ENCODE measurements around the gene USP20. TPM values are rescaled to one million over a fixed set of nuclear protein-coding genes. Genes with fewer than 3 reads are reported as not detected.
A peak's percentile ranks its signal among the peaks of the same experiment; 100 is the strongest.
"Not testable (repeated sequence)": the region's sequence is repeated elsewhere in the genome, so short reads cannot be mapped to it uniquely, and the experiment has no call there.

Gene USP20
- total and polyA plus RNA-seq, 2 donors from 2014 or later = 22.8 to 28.8 TPM

GRCh38 chr9:129888293-129889121 is 53.2 kb downstream of the USP20 start:
- H3K36me3 ChIP-seq (ENCODE audit: control insufficient read depth in 2 of 3, insufficient read depth in 3 of 3, low read length in 3 of 3) = peaks cover 0 to 4% (median 0%) of the 10 kb centered on the region in 3 donors
- DNase-seq (peak in 1 of 5 donors; percentile 88), FAIRE-seq (no peak)
- H3K4me1 ChIP-seq (ENCODE audit: control insufficient read depth in 2 of 3, insufficient read depth in 2 of 3, low read depth in 1 of 3, low read length in 3 of 3) = peaks cover 0 to 23% (median 9%) of the 10 kb centered on the region in 3 donors
- peak overlapping the region in 1 of 2 donors; percentile 23 for H3K27ac ChIP-seq (ENCODE audit: low read depth in 2 of 2, low read length in 2 of 2)
- H3K9me3 ChIP-seq (ENCODE audit: control insufficient read depth in 2 of 3, insufficient read depth in 1 of 3, low read length in 3 of 3) = no peaks in the 10 kb centered on the region
- no peaks in the 10 kb centered on the region for H3K27me3 ChIP-seq (ENCODE audit: control insufficient read depth, insufficient read depth, low read length)
- H3K4me3 ChIP-seq (ENCODE audit: low read length in 3 of 3) = no peak overlapping the region
- H3K9ac ChIP-seq (ENCODE audit: low read length in 3 of 3) = no peak overlapping the region
- no peak for TF ChIP-seq CTCF (IDR thresholded peaks at IDR 0.05; ENCODE audit: borderline replicate concordance, extremely low read depth, insufficient read depth)
- intact Hi-C loops (cut with DNase I) = no loop called here

- FAIRE-seq (no peak), DNase-seq (no peak)
- Histone ChIP-seq H3K4me3 (ENCODE audit: low read length in 3 of 3) (no peak overlapping the region), H3K27me3 (ENCODE audit: control insufficient read depth, insufficient read depth, low read length) (no peaks in the 10 kb centered on the region), H3K9me3 (ENCODE audit: control insufficient read depth in 2 of 3, insufficient read depth in 1 of 3, low read length in 3 of 3) (no peaks in the 10 kb centered on the region), H3K36me3 (ENCODE audit: control insufficient read depth in 2 of 3, insufficient read depth in 3 of 3, low read length in 3 of 3) (peaks cover 0 to 4% (median 0%) of the 10 kb centered on the region in 3 donors), H3K27ac (ENCODE audit: low read depth in 2 of 2, low read length in 2 of 2) (peak overlapping the region in 1 of 2 donors; percentile 32), H3K4me1 (ENCODE audit: control insufficient read depth in 2 of 3, insufficient read depth in 2 of 3, low read depth in 1 of 3, low read length in 3 of 3) (peaks cover 0 to 19% (median 6%) of the 10 kb centered on the region in 3 donors), H3K9ac (ENCODE audit: low read length in 3 of 3) (no peak overlapping the region)
- intact Hi-C loops (cut with DNase I) = no loop called here
- TF ChIP-seq CTCF (IDR thresholded peaks at IDR 0.05; ENCODE audit: borderline replicate concordance, extremely low read depth, insufficient read depth) = no peak
Observed at GRCh38 chr9:129889122-129889940, 54.1 kb downstream of the USP20 start.

GRCh38 chr9:129889941-129890717 is 54.9 kb downstream of the USP20 start:
- FAIRE-seq = no peak
- peak overlapping the region in 1 of 2 donors; percentile 32 for H3K27ac ChIP-seq (ENCODE audit: low read depth in 2 of 2, low read length in 2 of 2)

GRCh38 chr9:129890718-129891299 is 55.6 kb downstream of the USP20 start:
- H3K27ac ChIP-seq (ENCODE audit: low read depth in 2 of 2, low read length in 2 of 2); H3K9me3 ChIP-seq (ENCODE audit: control insufficient read depth in 2 of 3, insufficient read depth in 1 of 3, low read length in 3 of 3); DNase-seq; FAIRE-seq; H3K9ac ChIP-seq (ENCODE audit: low read length in 3 of 3); H3K27me3 ChIP-seq (ENCODE audit: control insufficient read depth, insufficient read depth, low read length); H3K36me3 ChIP-seq (ENCODE audit: control insufficient read depth in 2 of 3, insufficient read depth in 3 of 3, low read length in 3 of 3); H3K4me1 ChIP-seq (ENCODE audit: control insufficient read depth in 2 of 3, insufficient read depth in 2 of 3, low read depth in 1 of 3, low read length in 3 of 3); H3K4me3 ChIP-seq (ENCODE audit: low read length in 3 of 3); intact Hi-C loops (cut with DNase I): not testable (repeated sequence)

More at GRCh38 chr9:129889941-129890717, 54.9 kb downstream of the USP20 start:
- intact Hi-C loops (cut with DNase I) = no loop called here
- H3K9ac ChIP-seq (ENCODE audit: low read length in 3 of 3) = no peak overlapping the region
- no peak for DNase-seq
- no peaks in the 10 kb centered on the region for H3K27me3 ChIP-seq (ENCODE audit: control insufficient read depth, insufficient read depth, low read length)
- no peaks in the 10 kb centered on the region for H3K9me3 ChIP-seq (ENCODE audit: control insufficient read depth in 2 of 3, insufficient read depth in 1 of 3, low read length in 3 of 3)
- H3K4me3 ChIP-seq (ENCODE audit: low read length in 3 of 3) = no peak overlapping the region
- TF ChIP-seq CTCF (IDR thresholded peaks at IDR 0.05; ENCODE audit: borderline replicate concordance, extremely low read depth, insufficient read depth) = no peak
- H3K4me1 ChIP-seq (ENCODE audit: control insufficient read depth in 2 of 3, insufficient read depth in 2 of 3, low read depth in 1 of 3, low read length in 3 of 3) = peaks cover 0 to 11% (median 6%) of the 10 kb centered on the region in 3 donors
- H3K36me3 ChIP-seq (ENCODE audit: control insufficient read depth in 2 of 3, insufficient read depth in 3 of 3, low read length in 3 of 3) = peaks cover 0 to 6% (median 0%) of the 10 kb centered on the region in 3 donors

Measured in kidney (tissue), 14 donors.